ENCODE measurements around the gene SEPTIN12.

SEPTIN12 gene

GRCh38 chr16:4787627-4788482, at the start of gene SEPTIN12:
Gene SEPTIN12, minus strand, starts transcription at chr16:4788345. Its CDS starts 700 bp downstream, at chr16:4787645.
- DNase-seq (ENCODE audit: low read depth in 3 of 3), result no peak

GRCh38 chr16:4836727-4837126, 48.6 kb upstream of the SEPTIN12 start:
- no peak for DNase-seq (ENCODE audit: low read depth in 3 of 3)

GRCh38 chr16:4833584-4833983, 45.4 kb upstream of the SEPTIN12 start:
- no peak for DNase-seq (ENCODE audit: low read depth in 3 of 3)

- DNase-seq (ENCODE audit: low read depth in 3 of 3), result no peak
These were observed 44.7 kb upstream of the SEPTIN12 start for GRCh38 chr16:4832698-4833343.

- no peak for DNase-seq (ENCODE audit: low read depth in 3 of 3)
These were observed 43.5 kb upstream of the SEPTIN12 start for GRCh38 chr16:4831616-4832015.

- no peak for DNase-seq (ENCODE audit: low read depth in 3 of 3)
These were observed 42.3 kb upstream of the SEPTIN12 start for GRCh38 chr16:4830408-4830807.

GRCh38 chr16:4828567-4829321, 40.6 kb upstream of the SEPTIN12 start:
- no peak for DNase-seq (ENCODE audit: low read depth in 3 of 3)

GRCh38 chr16:4826980-4827379, 38.8 kb upstream of the SEPTIN12 start:
- DNase-seq (ENCODE audit: low read depth in 3 of 3), result no peak

GRCh38 chr16:4826526-4826925, 38.4 kb upstream of the SEPTIN12 start:
- no peak for DNase-seq (ENCODE audit: low read depth in 3 of 3)

GRCh38 chr16:4825196-4825595, 37.1 kb upstream of the SEPTIN12 start:
- no peak for DNase-seq (ENCODE audit: low read depth in 3 of 3)

GRCh38 chr16:4820652-4821051, 32.5 kb upstream of the SEPTIN12 start:
- no peak for DNase-seq (ENCODE audit: low read depth in 3 of 3)

- DNase-seq (ENCODE audit: low read depth in 3 of 3), result no peak
These were observed 26.5 kb upstream of the SEPTIN12 start for GRCh38 chr16:4814542-4815173.

- no peak for DNase-seq (ENCODE audit: low read depth in 3 of 3)
These were observed 25.9 kb upstream of the SEPTIN12 start for GRCh38 chr16:4814046-4814445.

- DNase-seq (ENCODE audit: low read depth in 3 of 3), result no peak
These were observed 25.3 kb upstream of the SEPTIN12 start for GRCh38 chr16:4813251-4814003.

GRCh38 chr16:4811773-4812172, 23.6 kb upstream of the SEPTIN12 start:
- DNase-seq (ENCODE audit: low read depth in 3 of 3), result no peak

GRCh38 chr16:4811242-4811641, 23.1 kb upstream of the SEPTIN12 start:
- DNase-seq (ENCODE audit: low read depth in 3 of 3), result no peak

GRCh38 chr16:4806280-4806679, 18.1 kb upstream of the SEPTIN12 start:
- no peak for DNase-seq (ENCODE audit: low read depth in 3 of 3)

- DNase-seq (ENCODE audit: low read depth in 3 of 3), result no peak
These were observed 17.1 kb upstream of the SEPTIN12 start for GRCh38 chr16:4805231-4805630.

- no peak for DNase-seq (ENCODE audit: low read depth in 3 of 3)
These were observed 16.0 kb upstream of the SEPTIN12 start for GRCh38 chr16:4803898-4804762.

- DNase-seq (ENCODE audit: low read depth in 3 of 3), result no peak
These were observed 15.3 kb upstream of the SEPTIN12 start for GRCh38 chr16:4803401-4803844.

All from stimulated activated CD4-positive, alpha-beta T cell treated with anti-CD3 and anti-CD28 coated beads, TNF-alpha, amount 100 ng/mL, for 4 hours (primary cell).